Measurements from ENCODE around the gene SEC11C. TPM values are rescaled to one million over a fixed set of nuclear protein-coding genes. Genes with fewer than 3 reads are reported as not detected.

The SEC11C gene
- total and polyA plus RNA-seq, 2 donors from 2014 or later = 90.0 to 106 TPM

DNA sequence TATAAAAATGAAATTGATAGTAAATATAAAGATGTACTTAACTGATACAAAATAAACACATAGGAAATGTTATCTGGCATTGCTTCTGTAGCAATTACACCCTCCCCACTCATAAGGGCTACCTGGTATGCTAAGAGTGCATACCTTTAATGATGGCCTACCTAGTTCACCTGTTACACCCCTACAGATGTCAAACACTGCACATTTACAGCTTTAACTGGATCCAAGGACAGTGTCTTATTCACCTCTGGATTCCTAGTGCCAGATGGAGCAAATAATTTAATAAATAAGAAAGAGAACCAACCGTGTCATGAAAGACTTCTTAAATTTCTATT, 15.3 kb upstream of the SEC11C start:
- Histone ChIP-seq H3K4me3 (ENCODE audit: low read length in 3 of 3) (no peak overlapping the region), H3K4me1 (ENCODE audit: control insufficient read depth in 2 of 3, insufficient read depth in 2 of 3, low read depth in 1 of 3, low read length in 3 of 3) (no peaks in the 10 kb centered on the region), H3K36me3 (ENCODE audit: control insufficient read depth in 2 of 3, insufficient read depth in 3 of 3, low read length in 3 of 3) (no peaks in the 10 kb centered on the region), H3K9me3 (ENCODE audit: control insufficient read depth in 2 of 3, insufficient read depth in 1 of 3, low read length in 3 of 3) (no peaks in the 10 kb centered on the region), H3K27ac (ENCODE audit: low read depth in 2 of 2, low read length in 2 of 2) (no peak overlapping the region), H3K9ac (ENCODE audit: low read length in 3 of 3) (no peak overlapping the region), H3K27me3 (ENCODE audit: control insufficient read depth, insufficient read depth, low read length) (no peaks in the 10 kb centered on the region)
- DNase-seq (no peak), FAIRE-seq (no peak)
- intact Hi-C loops (cut with DNase I) = no loop called here
- TF ChIP-seq, protein P1, sequence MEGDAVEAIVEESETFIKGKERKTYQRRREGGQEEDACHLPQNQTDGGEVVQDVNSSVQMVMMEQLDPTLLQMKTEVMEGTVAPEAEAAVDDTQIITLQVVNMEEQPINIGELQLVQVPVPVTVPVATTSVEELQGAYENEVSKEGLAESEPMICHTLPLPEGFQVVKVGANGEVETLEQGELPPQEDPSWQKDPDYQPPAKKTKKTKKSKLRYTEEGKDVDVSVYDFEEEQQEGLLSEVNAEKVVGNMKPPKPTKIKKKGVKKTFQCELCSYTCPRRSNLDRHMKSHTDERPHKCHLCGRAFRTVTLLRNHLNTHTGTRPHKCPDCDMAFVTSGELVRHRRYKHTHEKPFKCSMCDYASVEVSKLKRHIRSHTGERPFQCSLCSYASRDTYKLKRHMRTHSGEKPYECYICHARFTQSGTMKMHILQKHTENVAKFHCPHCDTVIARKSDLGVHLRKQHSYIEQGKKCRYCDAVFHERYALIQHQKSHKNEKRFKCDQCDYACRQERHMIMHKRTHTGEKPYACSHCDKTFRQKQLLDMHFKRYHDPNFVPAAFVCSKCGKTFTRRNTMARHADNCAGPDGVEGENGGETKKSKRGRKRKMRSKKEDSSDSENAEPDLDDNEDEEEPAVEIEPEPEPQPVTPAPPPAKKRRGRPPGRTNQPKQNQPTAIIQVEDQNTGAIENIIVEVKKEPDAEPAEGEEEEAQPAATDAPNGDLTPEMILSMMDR (IDR thresholded peaks at IDR 0.05; ENCODE audit: borderline replicate concordance, extremely low read depth, insufficient read depth) = no peak

DNA sequence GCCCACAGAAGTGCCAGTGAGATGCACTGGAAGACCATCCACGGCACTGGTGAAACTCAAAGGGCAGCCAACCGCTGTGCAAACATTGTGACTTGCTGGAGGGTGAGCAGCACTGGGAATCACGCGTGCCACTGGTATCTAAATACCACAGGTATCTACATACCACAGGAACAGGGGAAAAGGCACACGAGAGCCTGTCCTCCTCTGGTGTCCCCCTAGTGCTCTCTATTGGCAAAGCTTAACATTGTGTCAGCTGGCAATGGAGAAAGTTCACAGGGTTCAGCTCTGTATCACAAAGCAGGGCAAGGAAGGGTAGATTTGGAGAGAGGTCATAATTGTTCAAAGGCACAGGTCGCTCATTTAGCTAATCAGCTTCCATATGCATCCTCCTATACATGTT, 12.6 kb upstream of the SEC11C start:
- no peak for DNase-seq
- Histone ChIP-seq H3K9me3 (ENCODE audit: control insufficient read depth in 2 of 3, insufficient read depth in 1 of 3, low read length in 3 of 3) (no peaks in the 10 kb centered on the region), H3K4me1 (ENCODE audit: control insufficient read depth in 2 of 3, insufficient read depth in 2 of 3, low read depth in 1 of 3, low read length in 3 of 3) (no peaks in the 10 kb centered on the region), H3K4me3 (ENCODE audit: low read length in 3 of 3) (no peak overlapping the region), H3K27me3 (ENCODE audit: control insufficient read depth, insufficient read depth, low read length) (no peaks in the 10 kb centered on the region), H3K9ac (ENCODE audit: low read length in 3 of 3) (no peak overlapping the region), H3K36me3 (ENCODE audit: control insufficient read depth in 2 of 3, insufficient read depth in 3 of 3, low read length in 3 of 3) (no peaks in the 10 kb centered on the region), H3K27ac (ENCODE audit: low read depth in 2 of 2, low read length in 2 of 2) (no peak overlapping the region)
- TF ChIP-seq, protein P1 (IDR thresholded peaks at IDR 0.05; ENCODE audit: borderline replicate concordance, extremely low read depth, insufficient read depth) = no peak
- no peak for FAIRE-seq
- intact Hi-C loops (cut with DNase I) = no loop called here

DNA sequence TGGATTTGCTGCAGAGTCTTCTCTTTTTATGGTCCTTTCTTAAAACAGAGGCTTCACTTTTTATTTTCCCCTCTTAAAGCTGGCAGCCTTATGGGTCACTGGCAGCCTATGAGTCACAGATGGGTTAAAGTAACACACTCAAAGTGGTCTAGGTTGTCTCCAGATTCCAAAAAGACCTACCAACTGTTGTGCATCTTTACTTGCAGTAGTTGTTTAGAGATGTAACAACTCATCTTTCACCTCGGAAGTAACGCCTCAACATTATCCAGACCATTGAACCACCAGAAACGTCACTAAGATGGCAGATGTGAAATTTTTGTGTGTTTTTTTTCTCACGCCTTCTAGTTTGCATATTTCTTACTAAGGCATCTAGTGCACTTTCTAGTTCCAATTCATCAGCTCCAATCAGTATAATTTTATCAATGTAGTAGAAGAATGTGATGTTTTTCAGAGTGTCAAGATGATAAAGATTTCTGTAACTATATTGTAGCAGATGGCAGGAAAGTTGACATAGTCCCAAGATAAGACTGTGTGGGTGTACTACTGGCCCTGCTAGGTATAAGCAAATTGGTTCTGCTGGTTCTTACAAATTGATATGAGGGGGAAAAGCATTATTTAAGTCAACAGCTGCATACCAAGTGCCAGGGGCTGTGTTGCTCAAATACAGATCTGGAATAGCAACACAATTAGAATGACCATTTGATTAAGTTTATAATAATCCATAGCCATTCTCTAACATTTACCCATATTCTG, 9.6 kb upstream of the SEC11C start:
- intact Hi-C loops (cut with DNase I) = no loop called here
- FAIRE-seq = no peak
- no peak overlapping the region for H3K9ac ChIP-seq (ENCODE audit: low read length in 3 of 3)
- H3K4me1 ChIP-seq (ENCODE audit: control insufficient read depth in 2 of 3, insufficient read depth in 2 of 3, low read depth in 1 of 3, low read length in 3 of 3) = no peaks in the 10 kb centered on the region
- H3K27ac ChIP-seq (ENCODE audit: low read depth in 2 of 2, low read length in 2 of 2) = no peak overlapping the region
- H3K9me3 ChIP-seq (ENCODE audit: control insufficient read depth in 2 of 3, insufficient read depth in 1 of 3, low read length in 3 of 3) = no peaks in the 10 kb centered on the region
- no peaks in the 10 kb centered on the region for H3K27me3 ChIP-seq (ENCODE audit: control insufficient read depth, insufficient read depth, low read length)
- TF ChIP-seq, protein P1 (IDR thresholded peaks at IDR 0.05; ENCODE audit: borderline replicate concordance, extremely low read depth, insufficient read depth) = no peak
- no peak for DNase-seq
- no peaks in the 10 kb centered on the region for H3K36me3 ChIP-seq (ENCODE audit: control insufficient read depth in 2 of 3, insufficient read depth in 3 of 3, low read length in 3 of 3)
- H3K4me3 ChIP-seq (ENCODE audit: low read length in 3 of 3) = no peak overlapping the region
